ENCODE measurements around the gene PHC3. TPM values are rescaled to one million over a fixed set of nuclear protein-coding genes. Genes with fewer than 3 reads are reported as not detected.

Gene PHC3
- total RNA-seq, 1 experiment from 2014 or later: 55.4 TPM

GRCh38 chr3:170063691-170064090 lies 117.8 kb downstream of the PHC3 start:
- Histone ChIP-seq H3K27me3 (replicated peaks; ENCODE audit: insufficient read depth, low read depth, low read length, poor library complexity) (no peaks in the 10 kb centered on the region), H3K36me3 (ENCODE audit: insufficient read depth, low read length, poor library complexity, severe bottlenecking) (no peaks in the 10 kb centered on the region), H3K27ac (ENCODE audit: low read depth, low read length, poor library complexity, severe bottlenecking) (no peak overlapping the region), H3K4me1 (ENCODE audit: insufficient read depth, low read length, poor library complexity, severe bottlenecking) (peaks cover 9% of the 10 kb centered on the region), H3K9me3 (ENCODE audit: low read depth, low read length, poor library complexity, severe bottlenecking) (no peaks in the 10 kb centered on the region), H3K4me3 (ENCODE audit: low read depth, low read length, poor library complexity, severe bottlenecking) (no peak overlapping the region)
- CTCF ChIA-PET: interaction anchor here (0.7 kb wide), 1 partner anchor 65 kb away, joined by 4 read pairs; no protein-coding TSS in a partner anchor
- intact Hi-C loops (cut with micrococcal nuclease; ENCODE audit: unreplicated experiment): no loop called here
- no peak for TF ChIP-seq EZH2 (IDR thresholded peaks at IDR 0.05; ENCODE audit: borderline replicate concordance, low read depth, low read length, poor library complexity, severe bottlenecking)
- TF ChIP-seq, protein P1, sequence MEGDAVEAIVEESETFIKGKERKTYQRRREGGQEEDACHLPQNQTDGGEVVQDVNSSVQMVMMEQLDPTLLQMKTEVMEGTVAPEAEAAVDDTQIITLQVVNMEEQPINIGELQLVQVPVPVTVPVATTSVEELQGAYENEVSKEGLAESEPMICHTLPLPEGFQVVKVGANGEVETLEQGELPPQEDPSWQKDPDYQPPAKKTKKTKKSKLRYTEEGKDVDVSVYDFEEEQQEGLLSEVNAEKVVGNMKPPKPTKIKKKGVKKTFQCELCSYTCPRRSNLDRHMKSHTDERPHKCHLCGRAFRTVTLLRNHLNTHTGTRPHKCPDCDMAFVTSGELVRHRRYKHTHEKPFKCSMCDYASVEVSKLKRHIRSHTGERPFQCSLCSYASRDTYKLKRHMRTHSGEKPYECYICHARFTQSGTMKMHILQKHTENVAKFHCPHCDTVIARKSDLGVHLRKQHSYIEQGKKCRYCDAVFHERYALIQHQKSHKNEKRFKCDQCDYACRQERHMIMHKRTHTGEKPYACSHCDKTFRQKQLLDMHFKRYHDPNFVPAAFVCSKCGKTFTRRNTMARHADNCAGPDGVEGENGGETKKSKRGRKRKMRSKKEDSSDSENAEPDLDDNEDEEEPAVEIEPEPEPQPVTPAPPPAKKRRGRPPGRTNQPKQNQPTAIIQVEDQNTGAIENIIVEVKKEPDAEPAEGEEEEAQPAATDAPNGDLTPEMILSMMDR (conservative IDR thresholded peaks at IDR 0.05; ENCODE audit: low read depth, low read length): no peak
- POLR2A ChIA-PET (ENCODE audit: low non-redundant PET): no interaction called here
- BruUV-seq (replicated peaks): no TSS peak
- DNase-seq (ENCODE audit: low spot score): no peak

- CTCF ChIA-PET: no interaction called here
- TF ChIP-seq EZH2 (IDR thresholded peaks at IDR 0.05; ENCODE audit: borderline replicate concordance, low read depth, low read length, poor library complexity, severe bottlenecking): no peak
- TF ChIP-seq, protein P1 (conservative IDR thresholded peaks at IDR 0.05; ENCODE audit: low read depth, low read length): peak; percentile 45
- Histone ChIP-seq H3K4me3 (ENCODE audit: low read depth, low read length, poor library complexity, severe bottlenecking) (no peak overlapping the region), H3K4me1 (ENCODE audit: insufficient read depth, low read length, poor library complexity, severe bottlenecking) (peaks cover 17% of the 10 kb centered on the region), H3K36me3 (ENCODE audit: insufficient read depth, low read length, poor library complexity, severe bottlenecking) (no peaks in the 10 kb centered on the region), H3K27ac (ENCODE audit: low read depth, low read length, poor library complexity, severe bottlenecking) (no peak overlapping the region), H3K9me3 (ENCODE audit: low read depth, low read length, poor library complexity, severe bottlenecking) (no peaks in the 10 kb centered on the region), H3K27me3 (replicated peaks; ENCODE audit: insufficient read depth, low read depth, low read length, poor library complexity) (no peaks in the 10 kb centered on the region)
- no TSS peak for BruUV-seq (replicated peaks)
- intact Hi-C loops (cut with micrococcal nuclease; ENCODE audit: unreplicated experiment): no loop called here
- POLR2A ChIA-PET (ENCODE audit: low non-redundant PET): no interaction called here
- DNase-seq (ENCODE audit: low spot score): no peak
These were observed 118.8 kb downstream of the PHC3 start for GRCh38 chr3:170062769-170063168.

- CTCF ChIA-PET: no interaction called here
- POLR2A ChIA-PET (ENCODE audit: low non-redundant PET): no interaction called here
These were observed 119.5 kb downstream of the PHC3 start for GRCh38 chr3:170062068-170062467.

More at GRCh38 chr3:170062068-170062467, 119.5 kb downstream of the PHC3 start:
- H3K9me3 ChIP-seq (ENCODE audit: low read depth, low read length, poor library complexity, severe bottlenecking): no peaks in the 10 kb centered on the region
- DNase-seq (ENCODE audit: low spot score): no peak
- H3K4me3 ChIP-seq (ENCODE audit: low read depth, low read length, poor library complexity, severe bottlenecking): no peak overlapping the region
- no peak overlapping the region for H3K27ac ChIP-seq (ENCODE audit: low read depth, low read length, poor library complexity, severe bottlenecking)
- no peaks in the 10 kb centered on the region for H3K27me3 ChIP-seq (replicated peaks; ENCODE audit: insufficient read depth, low read depth, low read length, poor library complexity)
- peaks cover 19% of the 10 kb centered on the region for H3K4me1 ChIP-seq (ENCODE audit: insufficient read depth, low read length, poor library complexity, severe bottlenecking)
- no TSS peak for BruUV-seq (replicated peaks)
- H3K36me3 ChIP-seq (ENCODE audit: insufficient read depth, low read length, poor library complexity, severe bottlenecking): no peaks in the 10 kb centered on the region
- intact Hi-C loops (cut with micrococcal nuclease; ENCODE audit: unreplicated experiment): no loop called here
- TF ChIP-seq EZH2 (IDR thresholded peaks at IDR 0.05; ENCODE audit: borderline replicate concordance, low read depth, low read length, poor library complexity, severe bottlenecking): no peak
- TF ChIP-seq, protein P1 (conservative IDR thresholded peaks at IDR 0.05; ENCODE audit: low read depth, low read length): no peak
